WERI-Rb-1 (cell line): ENCODE measurements around the gene ADRA2B.
"Not testable (repeated sequence)": the region's sequence is repeated elsewhere in the genome, so short reads cannot be mapped to it uniquely, and the experiment has no call there.

Source experiments
- DNase-seq: peaks from one replicate; pipeline ENCODE4 v3.0.0-alpha.2; 2020
- H3K27ac ChIP-seq: fragments of 250-450 bp; sonication (Bioruptor Pico); 2 replicates; pipeline ENCODE4 v1.5.1; 2020; ENCODE audit warnings: mild to moderate bottlenecking, moderate library complexity
- H3K27me3 ChIP-seq: fragments of 250-450 bp; sonication (Bioruptor Pico); 2 replicates; pipeline ENCODE4 v1.5.1; 2021; ENCODE audit warnings: mild to moderate bottlenecking, low read depth, moderate library complexity; ENCODE audit not compliant: insufficient read depth, severe bottlenecking
- H3K36me3 ChIP-seq: fragments of 250-450 bp; sonication (Bioruptor Pico); 2 replicates; pipeline ENCODE4 v1.5.1; 2020; ENCODE audit warnings: mild to moderate bottlenecking, moderate library complexity
- H3K4me3 ChIP-seq: 2 replicates; pipeline ENCODE4 v1.5.1; 2011; ENCODE audit warnings: low read depth, mild to moderate bottlenecking, control low read depth, low read length
- H3K9me3 ChIP-seq: fragments of 250-450 bp; sonication (Bioruptor Pico); 2 replicates; pipeline ENCODE4 v1.5.1; 2021; ENCODE audit warnings: mild to moderate bottlenecking, moderate library complexity; ENCODE audit not compliant: severe bottlenecking
- TF ChIP-seq, protein P1 (sequence below): IDR thresholded peaks from 2 replicates; pipeline ENCODE4 v1.5.1; 2011; ENCODE audit warnings: low read depth, mild to moderate bottlenecking, control low read depth, inconsistent platforms, low read length

The ADRA2B gene

DNA sequence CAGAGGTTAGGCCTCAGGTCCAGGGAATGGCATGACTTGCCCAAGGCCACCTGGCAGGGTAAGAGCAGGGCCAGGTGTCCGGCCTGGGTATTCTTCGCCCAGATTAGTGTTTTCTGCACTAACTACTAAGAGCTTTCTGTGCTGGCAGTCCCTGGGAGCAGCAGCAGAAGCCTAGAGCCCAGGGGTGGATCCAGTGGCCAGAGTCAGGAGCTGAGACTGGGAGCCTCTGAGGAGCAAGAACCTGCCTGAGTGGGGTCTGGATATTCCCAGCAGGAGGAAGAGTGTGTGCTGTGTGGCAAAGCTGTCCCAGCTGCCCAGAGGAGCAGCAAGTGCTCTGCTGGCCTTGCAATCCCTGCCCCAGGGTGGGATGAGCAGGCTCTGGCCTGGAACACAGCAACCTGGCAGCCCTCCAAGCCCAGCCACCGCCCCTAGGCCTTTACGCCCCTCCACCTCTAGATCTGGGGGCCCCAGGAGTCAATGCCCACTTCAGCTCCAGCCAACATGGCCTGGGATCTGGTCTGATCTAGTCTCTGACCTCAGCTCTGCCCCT, 50.9 kb downstream of the ADRA2B start:
- TF ChIP-seq, protein P1, sequence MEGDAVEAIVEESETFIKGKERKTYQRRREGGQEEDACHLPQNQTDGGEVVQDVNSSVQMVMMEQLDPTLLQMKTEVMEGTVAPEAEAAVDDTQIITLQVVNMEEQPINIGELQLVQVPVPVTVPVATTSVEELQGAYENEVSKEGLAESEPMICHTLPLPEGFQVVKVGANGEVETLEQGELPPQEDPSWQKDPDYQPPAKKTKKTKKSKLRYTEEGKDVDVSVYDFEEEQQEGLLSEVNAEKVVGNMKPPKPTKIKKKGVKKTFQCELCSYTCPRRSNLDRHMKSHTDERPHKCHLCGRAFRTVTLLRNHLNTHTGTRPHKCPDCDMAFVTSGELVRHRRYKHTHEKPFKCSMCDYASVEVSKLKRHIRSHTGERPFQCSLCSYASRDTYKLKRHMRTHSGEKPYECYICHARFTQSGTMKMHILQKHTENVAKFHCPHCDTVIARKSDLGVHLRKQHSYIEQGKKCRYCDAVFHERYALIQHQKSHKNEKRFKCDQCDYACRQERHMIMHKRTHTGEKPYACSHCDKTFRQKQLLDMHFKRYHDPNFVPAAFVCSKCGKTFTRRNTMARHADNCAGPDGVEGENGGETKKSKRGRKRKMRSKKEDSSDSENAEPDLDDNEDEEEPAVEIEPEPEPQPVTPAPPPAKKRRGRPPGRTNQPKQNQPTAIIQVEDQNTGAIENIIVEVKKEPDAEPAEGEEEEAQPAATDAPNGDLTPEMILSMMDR, result no peak
- no peaks in the 10 kb centered on the region for H3K27me3 ChIP-seq
- H3K36me3 ChIP-seq, result no peaks in the 10 kb centered on the region
- no peak overlapping the region for H3K27ac ChIP-seq
- no peak overlapping the region for H3K4me3 ChIP-seq
- DNase-seq, result no peak
- H3K9me3 ChIP-seq, result no peaks in the 10 kb centered on the region

DNA sequence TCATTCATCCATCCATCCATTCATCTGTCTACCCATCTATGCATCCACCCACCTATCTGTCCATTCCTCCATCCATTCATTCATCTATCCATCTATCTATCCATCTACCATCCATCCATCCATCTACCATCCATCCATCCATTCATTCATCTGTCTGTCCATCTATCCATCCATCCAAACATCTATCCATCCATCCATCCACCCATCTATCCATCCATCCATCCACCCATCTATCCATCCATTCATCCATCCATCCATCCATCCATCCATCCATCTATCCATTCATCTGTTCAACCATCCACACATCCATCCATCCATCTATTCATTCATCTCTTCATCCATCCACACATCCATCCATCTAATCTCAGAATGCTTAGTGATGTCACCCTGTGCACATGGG, 51.6 kb downstream of the ADRA2B start:
- H3K36me3 ChIP-seq, result not testable (repeated sequence)

DNA sequence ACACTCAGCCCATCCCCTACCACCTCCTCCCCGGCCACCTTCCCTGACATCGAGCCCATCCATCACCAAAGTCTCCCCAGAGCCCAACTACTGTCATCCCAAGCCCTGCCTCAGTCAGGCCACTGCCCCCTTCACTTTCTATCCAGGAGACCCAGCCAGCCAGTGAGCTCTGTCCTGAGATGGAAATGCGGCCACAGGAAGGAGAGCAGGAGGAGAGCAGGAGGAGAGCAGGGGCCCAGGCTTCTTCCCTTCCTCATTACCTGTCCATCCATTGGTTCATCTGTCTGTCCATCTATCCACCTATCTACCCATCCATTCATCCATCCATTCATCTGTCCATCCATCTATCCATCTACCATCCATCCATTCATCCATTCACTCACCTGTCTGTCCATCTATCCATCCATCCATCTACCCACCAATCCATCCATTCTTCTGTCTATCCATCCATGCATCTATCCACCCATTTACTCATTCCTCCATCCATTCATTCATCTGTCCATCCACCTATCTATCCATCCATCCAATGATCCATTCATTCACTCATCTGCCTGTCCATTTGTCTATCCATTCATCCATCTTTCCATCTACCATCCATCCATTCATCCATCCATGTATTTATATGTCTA, 52.2 kb downstream of the ADRA2B start:
- H3K9me3 ChIP-seq, H3K36me3 ChIP-seq, H3K4me3 ChIP-seq, H3K27ac ChIP-seq, H3K27me3 ChIP-seq, DNase-seq: not testable (repeated sequence)

More for the DNA sequence above, 51.6 kb downstream of the ADRA2B start:
- not testable (repeated sequence) for H3K27ac ChIP-seq, H3K9me3 ChIP-seq, H3K4me3 ChIP-seq, DNase-seq, H3K27me3 ChIP-seq

DNA sequence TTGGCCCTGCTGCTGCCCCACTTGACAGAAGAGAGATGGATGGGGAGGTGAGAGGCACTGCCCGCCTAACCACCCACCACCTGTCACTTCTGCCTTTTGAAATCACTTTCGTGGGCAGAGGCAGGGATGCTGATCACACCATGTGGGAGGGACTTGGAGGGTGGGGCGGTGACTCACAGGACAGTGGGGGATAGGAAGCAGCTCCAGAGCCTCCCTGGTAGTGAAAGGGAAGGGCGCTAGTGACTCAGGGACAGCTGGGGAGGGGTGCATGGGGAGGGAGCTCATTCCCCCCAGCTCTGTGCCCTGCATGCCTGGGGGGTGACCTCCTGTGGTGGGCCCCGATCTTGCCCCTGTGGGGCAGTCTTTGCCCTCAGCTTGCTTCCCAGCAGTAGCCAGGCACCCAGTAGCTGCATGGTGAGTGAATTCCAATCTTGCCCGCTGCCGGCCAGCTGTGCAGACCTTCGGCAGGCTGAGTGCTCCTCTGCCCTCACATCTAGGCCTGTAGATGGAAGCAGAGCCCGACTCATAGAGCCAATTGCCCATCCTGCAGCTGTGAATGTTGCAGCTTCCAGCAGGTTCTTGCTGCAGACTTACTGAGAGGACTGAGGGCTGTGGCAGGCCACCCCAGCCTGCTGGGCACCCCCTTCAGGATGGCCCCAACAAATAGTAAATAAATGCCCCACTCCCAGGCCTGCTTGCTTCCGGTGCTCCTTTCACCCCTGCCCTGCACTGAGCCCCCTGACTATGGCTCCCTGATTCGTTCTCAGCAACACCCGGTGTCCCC, 53.1 kb downstream of the ADRA2B start:
- not testable (repeated sequence) for DNase-seq, H3K36me3 ChIP-seq, H3K4me3 ChIP-seq, H3K27me3 ChIP-seq, H3K9me3 ChIP-seq, H3K27ac ChIP-seq
